Hematopoietic multipotent progenitor cell treated with erythropoietin and hydrocortisone succinate and interleukin-3 and kit ligand, for 15 days (in vitro differentiated cells): ENCODE measurements around the gene PGLYRP3.

ENCODE experiments used
- DNase-seq: peaks from one replicate; pipeline ENCODE4 v3.0.0-alpha.2; 2015; ENCODE audit warnings: low spot score

The PGLYRP3 gene

GRCh38 chr1:153312570-153313186 is at the start of gene PGLYRP3:
TSS of gene PGLYRP3 (minus strand) at chr1:153312952. CDS start at chr1:153310665, 2,287 bp downstream.
- no peak for DNase-seq

- DNase-seq: no peak
Observed at GRCh38 chr1:153362187-153362775, 49.5 kb upstream of the PGLYRP3 start.

- no peak for DNase-seq
Observed at GRCh38 chr1:153361480-153362109, 48.8 kb upstream of the PGLYRP3 start.

DNA sequence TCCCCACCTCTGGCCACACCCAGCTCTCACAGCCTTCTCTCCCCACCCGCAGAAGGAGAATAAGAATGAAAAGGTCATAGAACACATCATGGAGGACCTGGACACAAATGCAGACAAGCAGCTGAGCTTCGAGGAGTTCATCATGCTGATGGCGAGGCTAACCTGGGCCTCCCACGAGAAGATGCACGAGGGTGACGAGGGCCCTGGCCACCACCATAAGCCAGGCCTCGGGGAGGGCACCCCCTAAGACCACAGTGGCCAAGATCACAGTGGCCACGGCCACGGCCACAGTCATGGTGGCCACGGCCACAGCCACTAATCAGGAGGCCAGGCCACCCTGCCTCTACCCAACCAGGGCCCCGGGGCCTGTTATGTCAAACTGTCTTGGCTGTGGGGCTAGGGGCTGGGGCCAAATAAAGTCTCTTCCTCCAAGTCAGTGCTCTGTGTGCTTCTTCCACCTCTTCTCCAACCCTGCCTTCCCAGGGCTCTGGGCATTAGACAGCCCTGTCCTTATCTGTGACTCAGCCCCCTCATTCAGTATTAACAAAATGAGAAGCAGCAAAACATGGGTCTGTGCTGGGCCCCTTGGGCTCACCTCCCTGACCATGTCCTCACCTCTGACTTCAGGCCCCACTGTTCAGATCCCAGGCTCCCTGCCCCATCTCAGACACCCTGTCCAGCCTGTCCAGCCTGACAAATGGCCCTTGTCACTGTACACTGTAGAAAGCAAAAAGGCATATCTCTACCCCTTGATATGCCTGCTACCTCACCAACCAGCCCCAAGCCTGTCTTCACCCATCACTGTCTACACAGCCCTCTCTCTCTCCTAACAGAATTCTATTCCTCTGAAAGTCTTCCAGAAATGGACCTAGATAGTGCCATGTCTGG is 48.1 kb upstream of the PGLYRP3 start:
- no peak for DNase-seq

DNA sequence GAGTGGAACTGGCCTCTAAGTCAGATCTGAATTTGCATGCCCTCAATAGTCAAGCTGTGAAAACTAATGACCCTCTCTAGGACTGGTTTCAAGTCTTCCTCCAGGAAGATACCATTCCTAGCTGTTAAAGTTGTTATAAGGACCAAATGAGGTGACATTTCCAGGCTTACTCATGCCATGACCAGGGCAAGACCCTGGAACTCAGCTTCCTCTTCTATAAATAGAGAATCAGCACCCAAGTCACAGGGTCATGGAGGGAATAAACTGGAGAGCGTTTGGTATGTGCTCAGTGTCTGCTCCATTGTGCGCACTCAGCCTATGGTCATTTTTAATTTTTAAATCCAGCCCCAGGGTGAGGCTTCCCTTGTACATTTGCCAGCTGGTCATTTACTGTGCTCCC is 47.4 kb upstream of the PGLYRP3 start:
- no peak for DNase-seq

DNA sequence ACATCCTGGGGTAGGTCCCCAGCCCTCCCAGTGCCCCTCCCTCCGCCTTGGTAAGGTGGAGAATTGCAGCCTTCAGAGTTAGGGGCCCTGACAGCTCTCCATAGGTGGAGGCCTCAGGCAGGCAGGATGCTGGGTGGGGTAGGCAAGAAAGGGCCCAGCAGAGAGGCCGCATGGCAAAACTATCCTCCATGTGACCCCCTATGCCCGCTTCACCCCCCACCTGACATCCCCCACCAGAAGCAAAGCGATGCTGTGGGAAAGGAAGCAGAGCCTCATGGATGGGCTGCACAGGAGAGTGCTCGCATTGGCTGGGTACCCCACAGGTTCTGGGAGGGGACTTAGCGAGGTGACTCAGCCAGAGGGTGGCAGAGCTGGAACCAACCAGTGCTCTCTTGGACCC is 46.5 kb upstream of the PGLYRP3 start:
- DNase-seq: no peak

DNA sequence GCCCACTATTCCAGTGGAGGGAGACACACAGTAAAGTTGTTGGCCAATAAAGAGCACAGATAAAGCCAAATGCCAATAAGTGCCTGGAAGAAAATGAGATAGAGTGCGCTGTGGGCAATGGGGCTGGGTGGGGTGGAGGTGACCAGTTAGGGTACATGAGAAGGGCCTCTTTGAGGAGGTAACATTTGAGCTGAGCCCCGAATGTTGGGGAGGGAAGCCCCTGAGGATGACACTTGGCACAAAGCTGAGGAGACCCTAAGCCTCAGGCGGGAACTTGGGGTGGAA is 45.9 kb upstream of the PGLYRP3 start:
- DNase-seq: no peak

DNA sequence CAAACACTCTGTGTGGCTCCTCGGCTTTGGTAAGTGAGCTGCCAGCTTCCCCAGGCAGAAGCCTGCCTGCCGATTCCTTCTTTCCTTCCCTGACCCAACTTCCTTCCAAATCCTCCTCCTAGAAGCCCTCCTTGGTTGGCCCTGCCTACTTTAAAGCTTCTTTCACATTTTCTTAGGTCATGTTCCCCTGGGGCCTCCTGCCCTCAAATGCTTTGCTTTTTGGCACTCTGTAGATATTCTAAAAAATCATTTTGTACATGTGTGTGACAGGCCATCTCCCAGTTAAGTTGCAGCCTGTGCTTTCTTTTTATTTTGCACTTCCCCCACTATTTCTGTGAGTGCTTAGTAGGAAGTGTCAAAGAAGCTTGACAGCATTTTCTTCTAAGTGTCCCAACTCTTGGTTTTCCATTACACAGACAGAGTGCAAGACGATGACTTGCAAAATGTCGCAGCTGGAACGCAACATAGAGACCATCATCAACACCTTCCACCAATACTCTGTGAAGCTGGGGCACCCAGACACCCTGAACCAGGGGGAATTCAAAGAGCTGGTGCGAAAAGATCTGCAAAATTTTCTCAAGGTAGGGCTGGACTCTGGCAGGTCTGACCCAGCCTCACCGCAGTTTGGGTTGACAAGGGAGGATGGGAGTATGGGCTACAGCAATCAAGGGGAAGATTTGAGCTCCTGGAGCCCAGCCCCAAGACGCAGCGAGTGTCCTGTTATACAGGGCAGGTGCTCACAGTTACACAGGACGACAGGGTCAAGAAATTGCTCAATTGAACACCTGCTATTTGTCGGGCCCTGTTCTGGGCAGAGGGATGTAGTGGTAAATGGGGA is 45.3 kb upstream of the PGLYRP3 start, which contains the start of gene S100A9:
Gene S100A9, plus strand, starts transcription at position 2 of the 838 bp plus-strand sequence. Its CDS starts 430 bp downstream, at position 432.
- no peak for DNase-seq

GRCh38 chr1:153357076-153357852 is 44.5 kb upstream of the PGLYRP3 start:
- no peak for DNase-seq

GRCh38 chr1:153356392-153357075 is 43.8 kb upstream of the PGLYRP3 start:
- no peak for DNase-seq

DNA sequence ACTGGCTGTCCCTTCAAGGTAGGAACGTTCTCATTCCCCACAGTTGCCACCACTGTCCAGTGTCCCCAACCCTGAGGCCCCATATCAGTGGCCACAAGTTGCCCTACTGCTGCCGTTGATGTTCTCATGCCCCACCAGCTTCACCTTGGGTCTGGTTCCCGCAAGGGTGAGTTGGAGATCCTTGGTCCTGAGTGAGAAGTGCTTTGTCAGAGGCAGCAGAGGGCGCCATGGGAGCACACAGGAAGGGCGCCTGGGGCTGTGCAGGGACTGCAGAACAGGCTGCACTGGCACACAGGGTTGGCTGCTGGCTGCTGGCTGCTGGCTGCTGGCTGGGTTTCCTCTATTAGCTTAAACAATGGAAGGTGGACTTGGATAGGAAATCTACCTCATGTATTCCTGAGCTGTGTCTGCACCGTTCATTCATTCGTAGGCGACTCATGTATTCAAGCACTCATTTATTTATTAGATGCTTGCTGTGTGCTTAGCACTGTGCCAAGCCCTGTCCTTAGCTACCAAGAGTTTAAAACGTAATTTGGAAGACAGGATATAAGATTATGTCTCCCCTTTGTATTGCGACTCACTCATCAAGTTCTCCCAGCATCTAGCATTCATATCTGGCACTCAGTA is 42.8 kb upstream of the PGLYRP3 start:
- DNase-seq: peak; percentile 37

DNA sequence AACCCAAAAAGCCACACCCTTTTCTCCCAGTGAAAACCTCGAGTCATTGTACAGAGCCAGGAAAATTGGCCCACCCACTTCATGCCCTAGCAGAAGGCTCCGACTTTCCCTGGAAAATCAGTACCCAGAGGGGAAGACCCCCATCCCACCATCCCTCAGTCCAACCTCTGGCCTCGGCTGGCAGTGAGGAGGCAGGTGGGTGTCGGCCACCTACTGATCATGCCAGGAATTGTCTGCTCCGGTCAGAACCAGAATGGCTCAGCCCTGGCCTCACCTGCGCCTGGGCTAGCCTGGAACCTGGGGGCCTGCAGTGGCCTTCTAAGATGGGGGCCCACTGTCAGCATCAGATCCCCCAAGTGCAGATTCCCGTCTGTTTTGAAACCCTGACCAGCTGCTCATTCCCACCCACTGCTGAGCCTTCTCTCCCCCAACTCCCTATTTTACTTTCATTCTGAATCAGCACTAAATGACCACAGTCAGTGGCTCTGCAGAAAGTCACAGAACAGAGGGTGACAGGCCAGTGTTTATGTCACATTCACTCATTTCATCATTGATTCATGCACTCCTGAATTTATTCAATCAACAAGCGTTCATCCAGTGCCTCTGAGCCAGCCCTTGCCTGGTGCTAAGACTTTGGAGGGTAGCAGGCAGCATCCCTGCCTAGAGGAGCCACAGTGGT is 41.9 kb upstream of the PGLYRP3 start:
- no peak for DNase-seq

DNA sequence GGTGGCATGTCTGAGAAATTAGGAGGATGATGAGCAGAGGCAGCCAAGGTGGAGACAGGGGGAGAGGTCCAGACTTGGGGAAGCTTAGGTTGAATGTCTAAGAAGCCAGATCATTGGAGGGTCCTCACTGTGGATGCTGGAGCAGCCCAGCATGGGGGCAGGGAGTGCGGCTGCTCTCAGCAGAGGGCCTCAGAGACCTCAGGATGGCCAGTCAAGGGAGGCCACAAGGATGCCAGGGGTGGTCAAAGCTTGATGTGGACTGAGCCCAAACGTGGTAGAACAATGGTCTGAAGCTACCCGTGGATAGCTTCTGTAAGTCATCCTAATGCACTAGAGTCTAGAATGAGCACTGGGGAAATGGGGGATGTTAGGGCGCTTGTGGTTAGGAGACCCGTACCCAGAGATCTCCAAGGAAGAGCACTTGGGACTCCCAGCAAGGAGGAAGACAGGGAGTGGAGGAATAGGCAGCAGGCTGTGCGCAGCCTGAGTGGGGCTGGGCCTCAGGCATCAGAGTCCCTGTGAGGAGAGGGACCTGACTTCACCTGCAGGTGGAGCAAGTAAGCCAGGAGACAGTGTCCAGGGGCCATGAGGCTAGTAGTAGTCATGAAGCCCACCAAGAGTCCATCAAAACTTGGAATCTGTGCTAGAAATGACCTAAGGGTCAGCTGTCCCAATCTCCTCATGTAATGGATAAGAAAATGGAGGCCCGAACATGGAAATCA is 40.6 kb upstream of the PGLYRP3 start:
- DNase-seq: peak; percentile 16

GRCh38 chr1:153352523-153352922 is 39.8 kb upstream of the PGLYRP3 start:
- peak; percentile 79 for DNase-seq

DNA sequence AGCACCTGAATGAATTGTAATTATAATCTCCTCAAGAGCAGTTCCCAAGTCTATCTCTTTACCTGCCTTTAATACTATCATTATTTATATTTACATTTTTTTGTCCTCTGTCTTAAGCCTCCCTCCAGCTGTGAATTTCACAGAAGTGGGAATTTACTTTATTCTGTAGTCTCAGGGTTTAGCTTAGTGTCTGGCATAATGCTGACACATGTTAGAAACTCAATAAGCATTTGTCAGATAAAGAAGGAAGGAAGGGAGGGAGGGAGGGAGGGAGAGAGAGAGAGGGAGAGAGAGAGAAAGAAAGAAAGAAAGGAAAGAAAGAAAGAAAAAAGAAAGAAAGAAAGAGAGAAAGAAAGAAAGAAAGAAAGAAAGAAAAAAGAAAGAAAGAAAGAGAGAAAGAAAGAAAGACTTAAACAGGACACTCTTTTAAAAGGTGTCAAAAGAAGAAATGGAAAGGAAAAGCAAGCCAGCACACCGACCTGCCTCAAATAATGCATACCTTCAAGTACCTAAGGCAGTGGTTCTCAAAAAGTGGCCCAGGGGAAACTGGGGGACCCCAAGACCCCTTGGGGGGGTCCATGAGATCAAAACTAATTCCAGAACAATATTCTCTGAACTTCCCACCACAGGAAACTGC is 37.7 kb upstream of the PGLYRP3 start:
- peak; percentile 58 for DNase-seq

DNA sequence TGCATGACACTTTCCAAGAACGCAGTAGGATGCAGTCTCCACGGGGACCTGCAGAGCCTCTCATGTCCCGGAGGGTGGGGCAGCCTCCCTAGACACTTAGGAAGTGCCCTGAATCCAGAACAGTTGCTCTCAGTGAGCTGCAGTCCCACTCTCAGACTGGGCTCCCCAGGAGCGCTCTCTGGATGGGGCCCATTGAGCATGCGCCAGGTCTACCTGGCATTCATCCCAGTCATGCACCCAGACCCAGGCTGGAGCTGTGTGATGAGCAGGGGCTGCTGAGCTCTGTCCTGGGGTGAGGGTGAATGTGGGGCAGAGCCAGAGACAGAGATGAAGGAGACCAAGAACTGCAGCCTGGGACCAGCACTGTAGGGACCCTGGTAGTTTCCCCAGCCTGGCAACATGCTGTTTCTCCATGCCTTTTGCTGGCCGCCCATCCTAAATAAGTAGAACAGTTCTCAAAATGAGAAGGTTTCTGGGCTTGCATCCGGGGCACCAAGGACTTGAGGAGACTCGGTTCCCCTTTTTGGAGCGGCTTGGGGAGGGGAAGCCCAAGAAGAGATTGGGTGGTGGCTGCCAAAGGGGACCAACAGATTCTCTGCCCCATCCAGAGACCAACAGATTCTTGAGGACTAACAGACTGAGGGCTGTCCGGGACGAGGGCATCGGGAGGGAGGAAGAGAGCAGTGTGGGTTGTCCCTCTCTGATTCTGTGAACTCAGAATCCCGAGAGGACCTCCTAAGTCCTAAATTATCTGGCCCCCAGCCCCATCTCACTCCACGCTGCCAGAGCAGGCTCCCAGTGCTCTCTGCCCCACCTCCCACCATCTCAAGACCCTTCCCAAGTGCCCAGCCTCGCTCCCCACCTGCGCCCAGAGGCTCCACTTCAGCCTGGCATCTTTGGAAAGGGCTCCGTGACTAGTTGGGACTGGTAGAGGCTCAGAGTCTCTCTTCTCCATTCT is 36.9 kb upstream of the PGLYRP3 start:
- peak; percentile 54 for DNase-seq
